ENCODE data around the gene EID2B.

The EID2B gene

GRCh38 chr19:39497996-39498797, 34.5 kb downstream of the EID2B start:
- no peak for FAIRE-seq

- no peak for FAIRE-seq
Observed at GRCh38 chr19:39497701-39497995, 35.0 kb downstream of the EID2B start.

- no peak for FAIRE-seq
Observed at GRCh38 chr19:39496063-39496462, 36.6 kb downstream of the EID2B start.

GRCh38 chr19:39494661-39495060, 38.0 kb downstream of the EID2B start:
- no peak for FAIRE-seq

DNA sequence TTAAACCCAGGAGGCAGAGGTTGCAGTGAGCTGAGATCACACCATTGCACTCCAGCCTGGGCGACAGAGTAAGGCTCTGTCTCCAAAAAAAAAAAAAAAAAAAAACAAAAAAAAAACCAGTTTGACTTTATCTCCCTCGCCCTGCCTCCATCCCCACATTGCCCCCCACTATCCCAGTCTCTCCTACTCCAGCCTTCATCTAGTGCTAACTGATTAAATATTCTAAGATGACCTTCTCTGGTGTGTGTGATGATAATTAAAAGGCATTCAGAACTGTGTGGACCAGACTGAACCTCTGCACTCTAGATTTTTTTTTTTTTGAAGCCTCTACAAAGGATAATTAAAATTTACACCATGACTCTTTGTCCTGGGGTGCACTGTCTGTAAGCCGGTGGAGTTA, 39.9 kb downstream of the EID2B start:
- no peak for FAIRE-seq

- no peak for FAIRE-seq
Observed at GRCh38 chr19:39492225-39492624, 40.4 kb downstream of the EID2B start.

- FAIRE-seq = no peak
Observed at GRCh38 chr19:39489756-39490155, 42.9 kb downstream of the EID2B start.

GRCh38 chr19:39483141-39483540, 49.5 kb downstream of the EID2B start:
- FAIRE-seq = no peak

GRCh38 chr19:39481676-39482075, 51.0 kb downstream of the EID2B start:
- no peak for FAIRE-seq

GRCh38 chr19:39481229-39481545, 51.5 kb downstream of the EID2B start:
- FAIRE-seq = no peak
